ENCODE measurements around the gene CD109.
"Not testable (repeated sequence)": the region's sequence is repeated elsewhere in the genome, so short reads cannot be mapped to it uniquely, and the experiment has no call there.

The CD109 gene

GRCh38 chr6:73766040-73766439 lies 70.0 kb downstream of the CD109 start:
- Histone ChIP-seq H3K27ac (no peak overlapping the region), H3K4me3 (no peak overlapping the region)

- Histone ChIP-seq H3K27ac (no peak overlapping the region), H3K4me3 (no peak overlapping the region)
These were observed 72.6 kb downstream of the CD109 start for GRCh38 chr6:73768558-73768957.

DNA sequence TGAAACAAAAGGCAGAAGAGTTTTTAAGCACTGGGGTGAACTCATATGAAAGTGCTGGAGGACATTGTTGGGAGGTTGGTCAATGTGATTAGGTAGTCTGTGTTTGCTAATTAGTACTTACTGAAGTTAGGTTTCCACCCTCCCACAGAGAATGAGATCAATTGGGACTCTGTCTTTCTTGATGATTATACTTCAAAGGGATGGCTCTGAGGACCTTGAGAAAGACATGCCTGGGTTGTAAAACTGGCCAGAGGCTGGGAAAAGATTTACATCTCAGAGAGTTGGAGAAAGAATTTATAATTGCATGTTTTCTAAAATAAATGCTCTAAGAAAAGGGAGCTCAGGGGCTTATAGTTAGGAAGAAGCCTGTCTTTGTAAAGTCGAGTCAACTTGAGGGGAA lies 74.0 kb downstream of the CD109 start:
- no peak overlapping the region for H3K27ac ChIP-seq

DNA sequence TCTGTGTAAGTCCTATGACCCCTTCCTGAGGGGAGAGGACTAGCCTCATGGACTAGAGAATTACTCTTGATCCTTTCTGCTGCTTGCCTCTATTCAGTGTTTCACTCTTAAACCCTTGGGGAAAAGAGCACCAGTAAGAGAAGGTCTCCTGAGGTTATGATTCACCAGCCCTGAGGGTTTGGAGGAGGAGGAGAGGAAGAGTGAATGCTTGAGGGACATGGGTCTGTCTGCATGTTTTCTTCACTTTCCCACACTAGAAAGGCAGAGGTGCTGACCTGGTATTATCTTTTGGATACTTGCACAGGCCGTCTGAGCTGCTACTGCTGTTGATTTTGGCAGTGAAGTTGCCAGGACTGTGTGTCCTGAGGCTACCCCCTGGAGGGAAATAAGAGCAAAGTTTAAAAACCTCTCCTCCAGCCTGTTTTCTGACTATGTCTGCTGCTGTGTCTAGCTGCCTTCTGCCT lies 78.3 kb downstream of the CD109 start:
- Histone ChIP-seq H3K4me3 (no peak overlapping the region), H3K27ac (peak overlapping the region in 6 of 21 experiments; percentile 1 to 39 (median 26))

More for the DNA sequence above, 74.0 kb downstream of the CD109 start:
- H3K4me3 ChIP-seq, result no peak overlapping the region

- Histone ChIP-seq H3K4me3 (no peak overlapping the region), H3K27ac (no peak overlapping the region)
These were observed 83.9 kb downstream of the CD109 start for GRCh38 chr6:73779943-73780342.

DNA sequence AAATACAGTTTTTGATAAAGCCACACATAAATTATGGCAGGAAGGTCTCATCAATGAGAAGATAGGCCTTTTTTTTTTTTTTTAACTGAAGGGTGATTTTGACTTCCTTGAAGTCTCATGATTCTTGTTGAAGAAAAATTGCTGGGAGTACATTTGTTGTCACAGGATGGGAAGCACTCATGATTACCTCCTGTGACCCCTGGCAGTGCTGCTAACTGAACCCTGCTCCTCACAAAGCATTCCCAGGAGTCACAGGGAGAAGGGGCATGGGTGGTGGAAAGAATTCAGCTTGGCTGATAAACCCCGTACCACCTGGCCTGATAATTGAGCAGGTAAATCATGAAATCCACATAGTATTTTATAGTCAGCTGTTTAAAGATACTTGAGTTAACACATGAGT lies 86.9 kb downstream of the CD109 start:
- no peak overlapping the region for H3K27ac ChIP-seq

DNA sequence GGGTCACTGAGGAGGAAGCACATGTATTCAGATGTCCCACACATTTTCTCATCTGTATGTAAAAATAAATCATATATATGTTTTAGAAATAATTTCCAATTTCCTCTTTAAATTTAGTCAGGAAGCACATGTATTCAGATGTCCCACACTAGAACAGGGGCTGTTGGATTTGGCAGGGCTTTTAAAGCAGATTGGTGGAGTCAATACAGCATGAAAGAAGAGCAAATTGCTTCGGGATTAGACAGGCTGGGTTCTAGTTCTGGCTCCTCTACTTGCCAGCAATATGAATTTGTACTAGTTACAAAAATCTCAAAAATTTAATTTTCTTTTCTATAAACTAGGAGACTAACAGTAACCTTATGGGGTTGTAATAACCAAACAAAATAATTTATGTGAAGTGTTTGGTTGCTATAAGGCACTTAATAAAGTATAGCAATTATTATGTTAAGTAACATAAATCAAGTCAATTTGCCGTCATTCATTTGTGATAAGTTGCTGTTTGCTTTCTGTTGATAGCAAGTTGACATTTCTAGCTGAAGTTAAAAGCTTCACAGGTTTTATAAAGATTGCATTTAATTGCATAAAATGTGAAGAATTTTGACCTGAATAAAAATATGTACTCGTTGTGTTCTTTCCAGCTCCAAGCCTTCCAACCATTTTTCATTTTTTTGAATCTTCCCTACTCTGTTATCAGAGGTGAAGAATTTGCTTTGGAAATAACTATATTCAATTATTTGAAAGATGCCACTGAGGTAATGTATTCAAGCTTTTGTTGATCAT lies 88.9 kb downstream of the CD109 start:
- Histone ChIP-seq H3K27ac (no peak overlapping the region), H3K4me3 (no peak overlapping the region)

More for the DNA sequence above, 86.9 kb downstream of the CD109 start:
- no peak overlapping the region for H3K4me3 ChIP-seq

DNA sequence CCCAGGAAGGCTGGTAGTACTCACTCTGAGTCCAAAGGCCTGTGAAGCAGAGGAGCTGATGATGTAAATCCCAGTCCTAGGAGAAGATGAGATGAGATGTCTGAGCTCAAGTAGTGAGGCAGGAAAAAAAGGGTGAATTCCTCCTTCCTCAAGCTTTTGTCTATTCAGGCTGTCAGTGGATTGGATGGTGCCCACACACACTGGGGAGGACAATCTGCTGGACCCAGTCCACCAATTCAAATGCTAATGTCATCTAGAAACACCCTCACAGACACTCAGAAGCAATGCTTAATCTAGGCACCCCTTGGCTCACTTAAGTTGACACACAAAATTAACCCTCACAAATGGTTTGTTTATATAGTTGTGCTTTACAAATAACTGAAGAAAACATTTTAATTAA lies 94.6 kb downstream of the CD109 start:
- Histone ChIP-seq H3K27ac (no peak overlapping the region), H3K4me3 (no peak overlapping the region)

GRCh38 chr6:73791336-73791735 lies 95.3 kb downstream of the CD109 start:
- Histone ChIP-seq H3K27ac (no peak overlapping the region), H3K4me3 (no peak overlapping the region)

- H3K4me3 ChIP-seq, result no peak overlapping the region
- H3K27ac ChIP-seq, result no peak overlapping the region
These were observed 96.7 kb downstream of the CD109 start for GRCh38 chr6:73792738-73793137.

GRCh38 chr6:73796881-73797280 lies 100.9 kb downstream of the CD109 start:
- Histone ChIP-seq H3K4me3 (no peak overlapping the region), H3K27ac (no peak overlapping the region)

- H3K4me3 ChIP-seq, result no peak overlapping the region
- no peak overlapping the region for H3K27ac ChIP-seq
These were observed 101.9 kb downstream of the CD109 start for GRCh38 chr6:73797861-73798260.

DNA sequence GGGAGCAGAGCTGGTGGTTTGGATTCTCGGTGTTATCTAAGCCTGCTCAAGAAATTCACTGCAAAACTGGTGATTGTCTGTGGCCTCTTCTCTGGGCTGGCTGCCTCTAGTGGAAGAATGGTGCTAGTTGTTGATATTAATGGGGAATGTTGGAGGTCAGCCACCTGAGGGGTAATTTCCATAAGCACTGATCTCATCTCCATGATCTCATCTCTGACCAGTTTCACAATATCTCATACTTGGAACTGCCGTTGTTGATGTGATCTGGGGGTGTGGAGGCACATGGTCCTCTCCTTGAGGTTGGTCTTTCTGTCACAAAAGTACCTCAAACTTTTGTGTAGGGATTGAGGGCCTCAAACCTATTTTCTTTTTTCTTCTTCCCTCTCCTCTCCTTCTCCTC lies 102.6 kb downstream of the CD109 start:
- H3K4me3 ChIP-seq, result no peak overlapping the region
- H3K27ac ChIP-seq, result no peak overlapping the region

DNA sequence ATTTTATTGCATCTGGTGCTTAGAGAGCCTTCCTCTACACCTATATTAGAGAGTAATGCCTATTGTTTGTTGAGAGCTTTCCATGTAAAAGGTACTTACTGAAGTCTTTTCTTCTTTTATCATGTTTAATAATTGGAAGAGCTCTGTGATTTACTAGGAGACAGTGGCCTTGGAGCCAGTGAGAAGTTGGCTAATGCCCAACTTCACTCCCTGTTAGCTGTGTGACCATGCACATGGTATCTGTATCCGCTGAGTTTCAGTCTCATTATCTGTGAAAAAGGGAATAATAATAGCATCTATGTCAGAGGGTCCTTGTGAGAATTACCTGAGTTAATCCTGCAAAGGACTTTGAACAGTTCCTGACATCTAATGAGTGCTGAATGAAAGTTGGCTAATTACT lies 105.0 kb downstream of the CD109 start:
- Histone ChIP-seq H3K27ac (no peak overlapping the region), H3K4me3 (no peak overlapping the region)

GRCh38 chr6:73801652-73802268 lies 105.8 kb downstream of the CD109 start:
- no peak overlapping the region for H3K4me3 ChIP-seq
- H3K27ac ChIP-seq, result no peak overlapping the region

DNA sequence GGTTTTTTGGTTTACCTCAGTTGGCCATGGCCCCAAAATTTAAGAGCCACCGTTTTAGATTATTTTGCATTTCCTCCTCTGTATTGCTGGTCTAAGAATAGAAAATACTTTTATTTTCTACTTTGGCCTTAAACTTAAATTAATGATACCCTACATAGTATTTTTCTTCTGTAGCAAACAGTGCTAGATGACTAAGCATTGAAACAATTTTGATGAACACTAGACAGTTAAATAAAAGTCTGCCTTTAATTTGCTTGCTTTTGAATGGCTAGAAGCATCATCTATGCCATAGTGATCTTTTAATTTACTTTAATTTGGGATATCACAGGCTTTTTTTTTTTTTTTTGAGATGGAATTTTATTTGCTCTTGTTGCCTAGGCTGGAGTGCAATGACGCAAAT lies 106.4 kb downstream of the CD109 start:
- Histone ChIP-seq H3K27ac (peak overlapping the region in 1 of 21 experiments; percentile 28), H3K4me3 (no peak overlapping the region)

GRCh38 chr6:73803562-73804241 lies 107.7 kb downstream of the CD109 start:
- Histone ChIP-seq H3K4me3 (no peak overlapping the region), H3K27ac (peak overlapping the region in 1 of 21 experiments; percentile 41)

- not testable (repeated sequence) for H3K27ac ChIP-seq, H3K4me3 ChIP-seq
These were observed 109.2 kb downstream of the CD109 start for GRCh38 chr6:73805221-73805620.

DNA sequence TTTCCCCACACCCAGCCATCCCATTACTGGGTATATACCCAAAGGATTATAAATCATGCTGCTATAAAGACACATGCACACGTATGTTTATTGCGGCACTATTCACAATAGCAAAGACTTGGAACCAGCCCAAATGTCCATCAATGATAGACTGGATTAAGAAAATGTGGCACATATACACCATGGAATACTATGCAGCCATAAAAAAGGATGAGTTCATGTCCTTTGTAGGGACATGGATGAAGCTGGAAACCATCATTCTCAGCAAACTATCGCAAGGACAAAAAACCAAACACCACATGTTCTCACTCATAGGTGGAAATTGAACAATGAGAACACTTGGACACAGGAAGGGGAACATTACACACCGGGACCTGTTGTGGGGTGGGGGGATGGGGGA lies 110.0 kb downstream of the CD109 start:
- not testable (repeated sequence) for H3K4me3 ChIP-seq, H3K27ac ChIP-seq

DNA sequence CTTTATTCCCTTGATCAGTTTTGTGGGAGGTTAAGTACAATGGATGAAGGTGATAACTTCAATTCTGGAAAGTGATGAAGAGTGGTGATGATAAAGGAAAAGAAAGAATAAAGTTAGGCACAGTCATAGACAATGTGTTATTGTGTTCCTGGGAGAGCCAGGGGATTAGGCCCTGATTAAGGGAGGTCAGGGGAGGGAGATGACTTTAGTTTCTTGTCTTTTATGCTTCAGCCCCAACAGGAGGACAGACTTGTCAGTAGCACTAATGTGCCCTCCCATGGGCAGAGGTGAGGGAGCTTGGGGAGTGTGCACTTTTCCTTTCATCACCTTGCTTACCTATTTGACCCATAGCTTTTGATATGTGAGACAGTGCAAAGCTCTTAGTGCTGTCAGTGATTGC lies 115.7 kb downstream of the CD109 start:
- Histone ChIP-seq H3K4me3 (no peak overlapping the region), H3K27ac (no peak overlapping the region)

GRCh38 chr6:73817253-73817652 lies 121.2 kb downstream of the CD109 start:
- Histone ChIP-seq H3K4me3 (no peak overlapping the region), H3K27ac (no peak overlapping the region)
